Progenitor cell of endocrine pancreas (in vitro differentiated cells): ENCODE measurements around the gene LRRC56. TPM values are rescaled to one million over a fixed set of nuclear protein-coding genes. Genes with fewer than 3 reads are reported as not detected.

ENCODE experiments used
- DNase-seq: peaks from one replicate; pipeline ENCODE4 v3.0.0; 2021; ENCODE audit warnings: low spot score; ENCODE audit not compliant: unreplicated experiment
- H3K27ac Mint-ChIP-seq: 2 replicates; pipeline ENCODE4 v1.8.0; 2021; ENCODE audit warnings: mild to moderate bottlenecking, moderate library complexity, mixed read lengths
- H3K27me3 Mint-ChIP-seq: 2 replicates; pipeline ENCODE4 v1.8.0; 2021; ENCODE audit warnings: mixed read lengths
- H3K36me3 Mint-ChIP-seq: 2 replicates; pipeline ENCODE4 v1.8.0; 2022; ENCODE audit warnings: mixed read lengths; ENCODE audit not compliant: insufficient read depth
- H3K4me1 Mint-ChIP-seq: 2 replicates; pipeline ENCODE4 v1.8.0; 2021; ENCODE audit warnings: low read depth, mixed read lengths
- H3K4me3 Mint-ChIP-seq: 2 replicates; pipeline ENCODE4 v1.8.0; 2021; ENCODE audit warnings: low read depth, mild to moderate bottlenecking, moderate library complexity, mixed read lengths
- H3K9me3 Mint-ChIP-seq: 2 replicates; pipeline ENCODE4 v1.8.0; 2021; ENCODE audit warnings: low read depth, mixed read lengths
- CTCF ChIP-seq: fragments of 200-600 bp; sonication (generic); IDR thresholded peaks from one replicate; pipeline ENCODE4 v1.5.0; 2021; ENCODE audit warnings: antibody characterized with exemption, mild to moderate bottlenecking; ENCODE audit not compliant: unreplicated experiment
- total RNA-seq: library from RNA; stranded (reverse); gene quantifications from 2 replicates; pipeline ENCODE4 v1.2.1, GENCODE V29; 2021

The LRRC56 gene
- total RNA-seq, 1 donor from 2014 or later = 5.4 TPM

GRCh38 chr11:528815-529727 lies 8.3 kb upstream of the LRRC56 start:
- no peak overlapping the region for H3K27ac Mint-ChIP-seq
- H3K4me1 Mint-ChIP-seq = no peaks in the 10 kb centered on the region
- H3K4me3 Mint-ChIP-seq = no peak overlapping the region
- H3K36me3 Mint-ChIP-seq = peaks cover 1% of the 10 kb centered on the region
- no peak for TF ChIP-seq CTCF
- H3K27me3 Mint-ChIP-seq = no peaks in the 10 kb centered on the region
- H3K9me3 Mint-ChIP-seq = peaks cover under 1% of the 10 kb centered on the region
- no peak for DNase-seq

- no peak for DNase-seq
- TF ChIP-seq CTCF = no peak
- Mint-ChIP-seq H3K36me3 (peaks cover 1% of the 10 kb centered on the region), H3K9me3 (no peaks in the 10 kb centered on the region), H3K27me3 (no peaks in the 10 kb centered on the region), H3K27ac (no peak overlapping the region), H3K4me3 (no peak overlapping the region), H3K4me1 (no peaks in the 10 kb centered on the region)
These were observed 7.5 kb upstream of the LRRC56 start for GRCh38 chr11:529728-530411.

GRCh38 chr11:530960-531831 lies 6.1 kb upstream of the LRRC56 start:
- H3K4me3 Mint-ChIP-seq = no peak overlapping the region

DNA sequence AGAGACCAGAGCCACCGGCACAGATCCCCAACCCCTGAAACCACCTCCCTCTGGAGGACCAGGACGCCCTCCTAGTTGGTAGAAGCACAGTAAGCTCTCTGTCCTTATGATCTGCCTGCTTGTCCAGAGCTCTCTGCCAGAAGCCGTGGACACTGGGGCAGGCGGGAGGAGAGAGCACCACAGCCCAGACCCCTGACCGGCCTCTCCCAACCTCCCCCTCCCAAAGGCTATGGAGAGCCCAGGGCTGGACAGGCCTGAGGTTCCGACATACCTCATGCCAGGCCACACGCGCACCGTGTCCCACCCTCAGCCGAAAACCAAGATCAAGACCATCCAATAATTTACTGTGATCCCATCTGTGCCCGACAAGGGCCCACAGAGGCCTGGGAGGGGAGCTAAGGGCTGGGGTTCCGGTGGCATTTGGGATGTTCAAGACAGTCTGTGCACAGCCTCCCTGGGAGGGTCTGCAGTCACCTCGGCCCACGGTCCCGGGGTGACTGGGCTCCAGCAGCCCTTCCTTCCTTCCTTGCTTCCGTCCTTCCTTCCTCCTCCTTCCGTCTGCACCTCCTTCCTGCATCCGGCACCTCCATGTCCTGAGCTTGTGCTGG lies 5.3 kb upstream of the LRRC56 start:
- TF ChIP-seq CTCF = no peak
- Mint-ChIP-seq H3K36me3 (peaks cover 1% of the 10 kb centered on the region), H3K27ac (no peak overlapping the region), H3K27me3 (no peaks in the 10 kb centered on the region), H3K4me3 (no peak overlapping the region), H3K9me3 (no peaks in the 10 kb centered on the region), H3K4me1 (peaks cover 2% of the 10 kb centered on the region)
- no peak for DNase-seq

More at GRCh38 chr11:530960-531831, 6.1 kb upstream of the LRRC56 start:
- H3K27ac Mint-ChIP-seq = no peak overlapping the region
- no peaks in the 10 kb centered on the region for H3K9me3 Mint-ChIP-seq
- H3K27me3 Mint-ChIP-seq = no peaks in the 10 kb centered on the region
- no peak for TF ChIP-seq CTCF
- H3K4me1 Mint-ChIP-seq = peaks cover 2% of the 10 kb centered on the region
- peaks cover 1% of the 10 kb centered on the region for H3K36me3 Mint-ChIP-seq
- DNase-seq = no peak
